TTC549 (cell line): ENCODE measurements around the gene FAM241A.
"Not testable (repeated sequence)": the region's sequence is repeated elsewhere in the genome, so short reads cannot be mapped to it uniquely, and the experiment has no call there.

Source experiments
- FAIRE-seq: peaks from 2 replicates; lab custom pipeline; 2012; peaks lifted over from hg19 to GRCh38; lab: Jason Lieb, UNC

FAM241A gene

DNA sequence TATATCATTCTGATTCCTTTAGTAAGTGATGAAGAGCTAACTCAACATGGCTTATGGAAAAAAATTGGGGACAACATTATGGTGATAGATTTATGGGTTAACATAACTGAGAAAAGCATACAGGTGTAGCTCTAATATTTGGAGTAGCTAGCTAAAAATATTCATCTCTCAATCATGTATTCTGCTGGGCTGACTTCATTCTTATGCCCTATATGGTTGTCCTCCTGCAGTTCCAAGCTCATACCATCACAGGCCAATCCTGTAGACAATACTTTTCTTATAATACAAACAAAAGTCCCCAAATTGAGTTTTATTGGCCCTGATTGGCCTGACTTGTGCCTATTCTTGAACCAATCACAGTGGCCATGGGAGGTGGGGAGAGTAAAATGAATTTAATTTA is 6.7 kb upstream of the FAM241A start:
- FAIRE-seq = no peak

DNA sequence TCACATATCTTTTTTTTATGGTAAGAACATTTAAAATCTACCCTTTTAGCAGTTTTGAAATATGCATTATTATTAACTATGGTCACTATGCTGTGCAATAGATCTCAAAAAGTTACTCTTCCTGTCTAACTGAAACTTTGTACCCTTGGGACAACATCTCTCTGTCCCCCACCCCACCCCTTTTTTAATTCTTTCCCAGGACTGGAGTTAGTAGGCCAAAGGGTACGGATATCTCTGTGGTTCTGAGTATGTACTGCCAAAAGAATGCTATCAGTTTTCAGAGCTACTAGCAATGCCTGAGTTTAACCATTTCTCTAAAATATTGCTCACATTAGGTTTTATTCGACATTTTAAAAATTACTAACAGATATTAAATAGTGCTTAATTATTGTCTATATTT is 4.7 kb upstream of the FAM241A start:
- FAIRE-seq = no peak

DNA sequence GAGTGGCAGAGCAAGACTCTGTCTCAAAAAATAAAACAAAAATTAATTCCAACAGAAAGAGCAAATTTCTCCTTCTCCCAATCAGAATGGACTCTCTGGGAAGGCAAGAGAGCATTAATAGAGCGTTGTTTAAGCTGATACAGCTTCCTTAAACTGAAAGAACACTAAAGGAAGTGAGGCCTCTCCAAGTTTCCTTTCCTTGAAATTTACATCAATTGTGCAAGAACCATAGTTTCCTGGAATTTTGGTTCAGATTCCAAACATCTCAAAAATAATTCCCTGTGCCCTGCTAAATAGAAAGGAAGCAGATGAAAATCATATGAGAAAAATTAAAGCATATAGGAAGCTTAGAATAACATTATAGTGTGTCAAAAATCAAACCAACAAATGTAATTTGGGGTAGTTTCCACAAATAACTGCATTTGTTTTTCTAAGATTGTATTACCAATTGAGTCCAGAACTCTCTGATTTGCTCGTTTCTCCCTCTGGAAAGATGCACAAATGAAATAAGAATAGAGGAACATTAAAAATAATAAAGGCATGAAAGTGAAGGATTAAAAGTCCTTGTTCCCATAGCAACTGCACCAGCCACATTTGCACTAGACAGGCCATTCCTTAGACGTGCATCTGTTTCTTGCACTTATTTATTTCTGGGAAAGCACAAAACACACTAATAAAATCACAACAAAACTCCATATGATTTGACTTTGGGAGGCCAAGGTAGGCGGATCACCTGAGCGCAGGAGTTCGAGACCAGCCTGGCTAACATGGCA is 3.7 kb upstream of the FAM241A start:
- no peak for FAIRE-seq

DNA sequence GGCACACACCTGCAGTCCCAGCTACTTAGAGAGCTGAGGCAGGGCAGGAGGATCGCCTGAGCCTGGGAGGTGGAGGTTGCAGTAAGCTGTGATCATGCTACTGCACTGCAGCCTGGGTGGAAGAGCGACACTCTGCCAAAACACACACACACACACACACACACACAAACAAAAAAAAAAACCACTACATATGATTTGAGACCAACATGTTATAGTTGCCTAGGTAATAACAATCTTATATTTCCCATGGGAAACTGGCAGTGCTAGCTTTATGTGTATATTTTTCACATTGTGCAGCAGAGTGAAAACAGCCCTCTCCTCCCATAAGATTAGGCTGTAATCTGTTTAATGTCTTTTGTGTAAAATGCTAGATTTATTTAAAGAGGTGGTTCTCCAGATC is 3.1 kb upstream of the FAM241A start:
- FAIRE-seq = no peak

GRCh38 chr4:112143781-112144180 is 1.5 kb upstream of the FAM241A start:
- no peak for FAIRE-seq

DNA sequence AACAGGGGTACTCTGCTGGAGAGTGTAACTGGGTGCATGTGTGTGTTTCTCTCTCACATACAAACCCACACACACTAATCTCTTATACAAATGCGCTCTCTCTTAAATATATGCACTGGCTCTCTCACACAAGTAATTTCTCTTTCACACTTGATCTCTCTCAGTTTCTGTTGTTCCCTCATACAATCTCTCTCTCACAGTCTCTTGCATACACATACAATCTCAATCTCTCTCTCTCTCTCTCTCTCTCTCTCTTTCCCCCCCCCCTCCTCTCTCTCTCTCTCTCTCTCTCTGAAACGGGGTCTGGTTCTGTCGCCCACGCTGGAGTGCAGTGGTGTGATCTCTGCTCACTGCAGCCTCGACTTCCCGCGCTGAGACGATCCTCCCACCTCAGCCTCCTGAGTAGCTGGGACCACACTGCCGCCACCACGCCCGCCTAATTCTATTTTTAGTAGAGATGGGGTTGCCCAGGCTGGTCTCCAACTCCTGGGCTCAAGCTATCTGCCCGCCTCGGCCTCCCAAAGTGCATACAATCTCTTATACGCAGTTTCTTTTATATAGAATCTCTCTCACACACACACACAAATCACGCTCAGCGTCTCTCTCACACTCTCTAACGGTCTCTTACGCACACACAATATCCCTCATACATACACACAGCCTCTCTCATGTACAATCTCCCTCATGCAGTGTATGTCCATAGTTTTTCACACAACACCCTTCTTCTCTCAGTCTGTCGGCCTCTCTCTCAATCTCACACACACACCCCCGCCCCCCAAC is 518 bp upstream of the FAM241A start:
- FAIRE-seq = no peak

DNA sequence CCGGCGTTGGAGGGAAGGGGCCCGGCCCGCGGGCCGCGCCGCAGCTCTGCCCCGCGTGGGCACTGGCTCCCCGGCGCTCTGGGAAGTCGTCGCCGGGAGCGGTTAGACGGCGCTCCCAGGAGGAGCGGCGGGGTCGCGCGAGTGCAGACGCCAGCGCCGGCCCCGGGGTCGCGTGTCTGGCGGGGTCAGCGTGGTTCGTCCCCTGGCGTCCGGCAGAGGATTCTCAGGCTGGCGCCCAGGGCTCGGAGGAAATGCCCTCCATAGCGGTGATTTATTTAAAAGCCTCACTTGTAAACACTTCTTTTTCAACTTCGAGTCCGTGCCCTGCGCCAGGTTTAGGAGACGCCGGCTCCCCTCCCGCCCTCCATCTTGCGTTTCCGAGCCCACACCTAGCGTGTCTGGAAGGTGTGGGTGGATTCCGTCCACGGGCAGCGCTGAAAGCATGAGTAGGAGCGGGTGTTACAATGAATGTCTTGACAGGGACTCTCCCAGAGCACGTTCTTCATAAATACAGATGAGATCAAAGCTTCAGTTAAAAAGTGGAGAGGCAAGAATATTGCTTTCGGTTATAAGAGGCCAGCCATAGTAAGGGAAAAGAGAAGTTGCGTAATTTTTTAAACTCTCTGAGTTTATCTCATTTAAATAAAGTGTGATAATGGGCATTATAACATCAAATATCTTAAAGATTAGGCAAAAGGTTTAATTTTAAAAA is 692 bp downstream of the FAM241A start:
- FAIRE-seq = no peak

GRCh38 chr4:112146502-112146813 is 1.2 kb downstream of the FAM241A start:
- FAIRE-seq = no peak

DNA sequence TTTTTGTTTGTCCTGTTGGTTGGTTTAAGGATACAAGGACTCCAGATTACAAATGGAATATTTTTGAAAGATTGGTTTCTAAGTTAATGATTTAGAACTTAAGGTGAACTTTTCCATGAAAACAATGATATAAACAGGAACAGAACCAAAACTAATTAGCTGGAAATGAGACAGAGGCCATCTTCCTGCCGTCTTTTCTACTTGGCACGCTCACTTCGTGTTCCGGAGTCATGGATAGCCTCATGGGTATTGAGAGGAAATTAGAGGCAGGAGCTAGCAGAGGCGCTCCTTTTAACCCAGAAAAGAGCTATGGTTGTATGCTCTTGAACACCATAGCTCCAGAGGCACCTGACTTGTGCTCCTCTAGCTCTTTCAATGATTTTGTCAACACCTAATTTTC is 2.4 kb downstream of the FAM241A start:
- FAIRE-seq = no peak

DNA sequence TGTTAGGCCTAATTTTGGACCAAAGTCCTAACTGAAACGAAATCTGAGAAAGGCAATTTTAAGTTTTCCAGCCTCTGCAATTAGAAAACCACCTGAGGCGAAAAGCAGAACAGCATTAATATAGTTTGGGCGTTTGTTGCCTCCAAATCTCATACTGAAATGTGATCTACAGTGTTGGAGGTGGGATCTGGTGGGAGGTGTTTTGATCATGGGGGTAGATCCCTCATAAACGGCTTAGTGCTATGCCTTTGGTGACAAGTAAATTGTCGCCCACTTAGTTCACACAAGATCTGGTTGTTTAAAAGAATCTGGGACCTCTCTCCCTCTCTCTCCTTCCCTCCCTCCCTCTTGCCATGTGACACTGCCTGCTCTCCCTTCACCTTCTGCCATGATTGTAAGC is 5.7 kb downstream of the FAM241A start:
- no peak for FAIRE-seq

- FAIRE-seq = no peak
These were observed 7.3 kb downstream of the FAM241A start for GRCh38 chr4:112152521-112152920.

GRCh38 chr4:112153211-112153791 is 8.0 kb downstream of the FAM241A start:
- FAIRE-seq = no peak

DNA sequence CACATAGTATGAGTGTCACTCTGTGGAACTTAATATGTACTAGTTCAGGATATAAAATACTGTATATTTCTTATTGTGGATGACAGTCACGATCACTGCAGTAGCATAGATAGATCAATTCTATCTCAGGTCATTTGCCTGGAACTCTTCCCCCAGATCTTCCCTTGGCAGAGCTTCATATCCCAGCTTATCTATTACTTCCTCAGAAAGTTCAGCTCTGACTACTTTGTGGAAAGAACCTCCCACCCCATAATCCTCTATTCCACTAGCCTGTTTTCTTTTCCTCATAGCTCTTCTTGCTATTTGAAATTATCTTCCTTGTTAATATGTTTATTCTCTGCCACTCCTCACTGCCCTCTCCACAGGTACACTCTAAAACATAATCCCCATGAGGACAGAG is 10.9 kb downstream of the FAM241A start:
- FAIRE-seq = no peak

DNA sequence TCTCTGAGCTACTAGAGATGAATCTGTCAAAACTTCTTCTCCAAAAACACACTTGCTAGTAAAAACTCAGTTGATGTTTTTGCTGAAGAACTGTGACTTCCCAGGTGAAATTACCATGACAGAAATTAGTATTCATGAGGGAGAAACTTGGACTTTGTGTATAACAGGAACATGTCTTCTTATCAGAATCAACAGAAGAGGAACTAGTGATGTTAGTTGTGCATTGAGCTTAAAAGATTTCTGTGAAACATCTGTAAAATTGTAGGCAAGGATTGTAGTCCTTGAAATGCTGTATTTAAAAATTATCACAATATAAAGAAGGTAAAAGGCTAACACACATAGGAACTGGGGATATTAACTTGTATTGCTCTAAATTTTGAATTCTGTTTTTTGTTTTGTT is 11.3 kb downstream of the FAM241A start:
- FAIRE-seq = no peak

DNA sequence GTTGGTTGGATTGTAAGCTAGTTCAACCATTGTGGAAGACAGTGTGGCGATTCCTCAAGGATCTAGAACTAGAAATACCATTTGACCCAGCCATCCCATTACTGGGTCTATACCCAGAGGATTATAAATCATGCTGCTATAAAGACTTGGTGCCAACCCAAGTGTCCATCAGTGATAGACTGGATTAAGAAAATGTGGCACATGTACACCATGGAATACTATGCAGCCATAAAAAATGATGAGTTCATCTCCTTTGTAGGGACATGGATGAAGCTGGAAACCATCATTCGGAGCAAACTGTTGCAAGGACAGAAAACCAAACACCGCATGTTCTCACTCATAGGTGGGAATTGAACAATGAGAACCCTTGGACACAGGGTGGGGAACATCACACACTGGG is 18.5 kb downstream of the FAM241A start:
- FAIRE-seq = not testable (repeated sequence)

DNA sequence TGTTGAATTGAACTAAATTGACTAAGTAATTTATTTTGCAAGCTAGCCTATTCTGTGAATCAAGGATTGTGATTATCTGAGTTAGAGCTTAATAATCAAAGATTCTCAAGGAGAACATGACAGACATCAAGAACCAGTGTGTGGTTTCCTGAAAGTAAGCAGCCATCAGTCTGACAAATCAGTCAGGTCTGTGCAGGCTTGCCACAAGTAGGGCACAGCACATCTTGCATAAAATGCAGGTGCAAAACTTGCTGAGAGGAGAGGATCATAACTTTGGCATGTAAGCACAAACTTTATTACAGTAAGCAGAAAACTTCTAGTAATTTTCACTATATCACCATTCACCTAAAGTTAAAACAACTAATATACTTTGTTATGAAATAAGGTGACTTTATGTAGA is 22.5 kb downstream of the FAM241A start:
- FAIRE-seq = no peak

DNA sequence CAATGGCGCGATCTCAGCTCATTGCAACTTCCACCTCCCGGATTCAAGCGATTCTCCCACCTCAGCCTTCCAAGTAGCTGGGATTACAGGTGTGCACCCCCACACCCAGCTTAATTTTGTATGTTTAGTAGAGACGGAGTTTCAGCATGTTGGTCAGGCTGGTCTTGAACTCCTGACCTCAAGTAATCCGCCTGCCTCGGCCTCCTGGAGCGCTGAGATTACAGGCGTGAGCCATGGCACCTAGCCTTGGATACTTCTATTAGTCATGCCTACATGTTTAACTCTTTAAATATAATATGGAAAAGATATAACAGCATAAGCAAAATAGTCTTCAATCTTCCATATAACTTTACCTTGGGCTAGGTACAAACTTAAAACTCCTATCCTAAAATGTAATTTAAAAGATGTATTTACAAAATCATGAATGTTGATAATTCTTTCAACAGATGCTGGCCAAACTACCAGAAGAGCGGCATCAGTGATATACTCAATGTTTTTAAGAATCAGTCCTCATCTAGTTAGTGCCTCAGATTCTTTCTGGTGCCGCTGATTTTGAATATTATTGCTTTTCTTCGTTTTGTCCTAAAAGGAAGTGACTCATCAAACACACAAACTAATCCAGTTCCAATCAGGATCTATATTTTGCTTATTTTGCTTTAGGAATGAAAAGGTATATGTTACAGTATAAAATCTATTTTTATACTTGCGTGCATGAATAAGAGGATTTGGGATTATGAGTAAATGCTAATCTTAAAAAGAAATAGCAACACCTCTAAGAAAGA is 23.7 kb downstream of the FAM241A start:
- FAIRE-seq = no peak

DNA sequence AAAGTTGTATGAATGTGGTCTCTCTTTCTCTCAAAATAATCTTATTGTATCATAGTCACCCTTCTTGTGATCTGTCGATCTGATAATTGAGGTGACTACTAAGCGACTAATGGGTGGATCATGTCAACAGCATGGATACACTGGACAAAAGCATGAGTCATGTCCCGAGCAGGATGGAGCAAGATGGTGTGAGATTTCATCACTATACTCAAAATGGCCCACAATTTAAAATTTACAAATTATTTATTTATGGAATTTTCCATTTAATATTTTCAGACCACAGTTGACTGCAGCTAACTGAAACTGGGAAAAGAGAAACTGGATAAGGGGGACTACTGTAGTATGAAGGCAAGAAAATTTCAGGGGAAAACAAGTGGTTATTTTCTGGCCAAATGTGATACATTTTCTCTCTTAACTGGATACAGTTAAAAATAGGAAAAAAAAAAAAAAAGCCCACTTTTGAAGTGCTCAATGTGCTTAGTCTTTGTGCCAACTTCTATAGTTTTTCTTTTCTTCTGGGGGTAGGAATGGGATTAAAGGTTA is 25.3 kb downstream of the FAM241A start:
- no peak for FAIRE-seq

- not testable (repeated sequence) for FAIRE-seq
These were observed 26.0 kb downstream of the FAM241A start for GRCh38 chr4:112171051-112171763.

DNA sequence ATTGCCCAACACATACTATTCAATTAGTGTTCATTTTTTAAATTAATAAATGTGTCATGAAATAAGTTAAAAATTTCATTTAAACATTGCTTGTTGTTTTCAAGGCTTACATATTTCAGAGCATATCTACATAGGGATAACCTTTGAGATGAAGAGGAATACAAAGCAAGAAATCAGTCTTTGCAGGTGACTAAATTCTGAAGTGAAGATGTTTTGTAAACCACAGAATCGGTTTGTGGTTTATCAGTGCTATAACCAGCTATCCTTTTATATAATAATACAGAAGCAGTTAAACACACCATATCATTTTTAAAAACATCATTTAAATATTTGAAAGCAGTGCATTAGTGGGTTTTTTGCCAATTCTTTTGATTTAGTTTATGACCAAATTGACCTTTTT is 26.9 kb downstream of the FAM241A start:
- no peak for FAIRE-seq
